SK-N-MC (cell line): ENCODE results near the gene GOLGA8G.
"Not testable (repeated sequence)": the region's sequence is repeated elsewhere in the genome, so short reads cannot be mapped to it uniquely, and the experiment has no call there.

Experiments
- EZH2 ChIP-seq: fragments of 200-600 bp; sonication (generic); IDR thresholded peaks from one replicate; pipeline ENCODE4 v1.6.1; 2017; ENCODE audit warnings: antibody characterized with exemption
- FOXP2 ChIP-seq: optimal IDR thresholded peaks from 2 replicates; pipeline ENCODE3; 2011; ENCODE audit warnings: mild to moderate bottlenecking, moderate library complexity; ENCODE audit not compliant: insufficient read depth; ENCODE audit errors: extremely low read length, control extremely low read depth
- POLR2AphosphoS5 ChIP-seq: IDR thresholded peaks from 2 replicates; pipeline ENCODE4 v1.6.1; 2012; ENCODE audit warnings: mild to moderate bottlenecking, low read depth, low read length, borderline replicate concordance

DNA sequence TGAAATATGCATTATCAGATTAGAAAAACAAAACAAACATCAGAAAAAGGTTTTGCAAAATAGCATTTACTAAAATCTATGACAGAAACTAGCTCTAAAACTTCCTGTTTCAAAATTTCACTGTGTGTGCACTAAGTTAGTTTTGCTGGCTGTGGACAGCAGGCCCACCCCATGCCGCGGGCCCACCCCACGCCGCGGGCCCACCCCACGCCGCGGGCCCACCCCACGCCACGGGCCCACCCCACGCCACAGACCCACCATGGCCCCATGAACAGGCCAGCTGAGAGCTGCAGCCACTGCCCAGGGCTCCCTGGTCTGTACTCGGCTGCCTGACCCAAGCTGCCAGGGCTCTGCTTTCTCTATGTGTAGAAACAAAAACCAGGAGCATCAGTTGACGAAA is 40.6 kb upstream of the GOLGA8G start:
- not testable (repeated sequence) for TF ChIP-seq POLR2AphosphoS5, EZH2, FOXP2
